Mucosa of gallbladder (tissue), 1 donor: ENCODE data around the gene FOXRED2. TPM values are rescaled to one million over a fixed set of nuclear protein-coding genes. Genes with fewer than 3 reads are reported as not detected.
A peak's percentile ranks its signal among the peaks of the same experiment; 100 is the strongest.
"Not testable (repeated sequence)": the region's sequence is repeated elsewhere in the genome, so short reads cannot be mapped to it uniquely, and the experiment has no call there.

ENCODE experiments used
- DNase-seq: peaks from one replicate; pipeline ENCODE4 v3.0.0-alpha.2; 2020; ENCODE audit warnings: low spot score
- total RNA-seq: library from RNA; stranded (reverse); gene quantifications from one replicate; pipeline ENCODE4 v1.2.1, GENCODE V29; 2021
- donor health status: DM: no; HTN: no; CAD: no.

The FOXRED2 gene
- total RNA-seq, 1 donor from 2014 or later, result 11.3 TPM

DNA sequence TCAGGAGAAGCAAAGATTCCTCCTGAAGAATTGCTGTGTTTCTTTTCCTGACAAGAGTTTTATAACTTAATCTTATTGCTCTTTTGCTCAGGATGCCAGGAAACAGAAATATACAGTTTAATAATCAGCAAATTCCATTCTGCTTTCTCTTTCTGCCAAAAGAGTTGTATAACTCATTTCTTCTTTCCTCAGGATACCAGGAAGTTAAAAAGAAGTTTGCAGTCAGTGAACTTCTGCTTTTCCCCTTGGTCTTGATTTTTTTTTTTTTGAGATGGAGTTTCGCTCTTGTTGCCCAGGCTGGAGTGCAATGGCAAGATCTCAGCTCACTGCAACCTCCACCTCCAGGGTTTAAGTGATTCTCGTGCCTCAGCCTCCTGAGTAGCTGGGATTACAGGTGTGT, 13.1 kb upstream of the FOXRED2 start:
- not testable (repeated sequence) for DNase-seq

GRCh38 chr22:36514766-36515165, 7.9 kb upstream of the FOXRED2 start:
- no peak for DNase-seq

- DNase-seq, result no peak
Observed at GRCh38 chr22:36512991-36513390, 6.2 kb upstream of the FOXRED2 start.

DNA sequence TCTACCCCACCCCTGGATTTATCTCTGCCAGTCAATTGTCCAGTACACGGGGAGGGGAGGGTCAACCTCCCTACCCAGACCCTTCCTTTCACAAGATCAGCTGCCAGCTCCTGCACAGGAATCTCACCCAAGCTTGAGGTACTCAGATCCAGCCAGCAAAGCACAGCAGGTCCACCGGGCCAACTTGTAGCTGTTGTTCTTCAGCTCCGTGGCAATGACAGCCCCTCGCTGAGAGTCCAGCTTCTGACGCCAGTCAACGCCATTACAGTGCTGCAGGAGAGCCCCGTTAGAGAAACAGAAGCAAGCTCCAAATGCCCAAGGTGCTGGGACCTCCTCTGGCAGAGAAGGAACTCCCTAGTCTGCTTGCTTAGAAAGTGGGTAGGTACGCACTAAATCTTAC, 5.5 kb upstream of the FOXRED2 start:
- no peak for DNase-seq

DNA sequence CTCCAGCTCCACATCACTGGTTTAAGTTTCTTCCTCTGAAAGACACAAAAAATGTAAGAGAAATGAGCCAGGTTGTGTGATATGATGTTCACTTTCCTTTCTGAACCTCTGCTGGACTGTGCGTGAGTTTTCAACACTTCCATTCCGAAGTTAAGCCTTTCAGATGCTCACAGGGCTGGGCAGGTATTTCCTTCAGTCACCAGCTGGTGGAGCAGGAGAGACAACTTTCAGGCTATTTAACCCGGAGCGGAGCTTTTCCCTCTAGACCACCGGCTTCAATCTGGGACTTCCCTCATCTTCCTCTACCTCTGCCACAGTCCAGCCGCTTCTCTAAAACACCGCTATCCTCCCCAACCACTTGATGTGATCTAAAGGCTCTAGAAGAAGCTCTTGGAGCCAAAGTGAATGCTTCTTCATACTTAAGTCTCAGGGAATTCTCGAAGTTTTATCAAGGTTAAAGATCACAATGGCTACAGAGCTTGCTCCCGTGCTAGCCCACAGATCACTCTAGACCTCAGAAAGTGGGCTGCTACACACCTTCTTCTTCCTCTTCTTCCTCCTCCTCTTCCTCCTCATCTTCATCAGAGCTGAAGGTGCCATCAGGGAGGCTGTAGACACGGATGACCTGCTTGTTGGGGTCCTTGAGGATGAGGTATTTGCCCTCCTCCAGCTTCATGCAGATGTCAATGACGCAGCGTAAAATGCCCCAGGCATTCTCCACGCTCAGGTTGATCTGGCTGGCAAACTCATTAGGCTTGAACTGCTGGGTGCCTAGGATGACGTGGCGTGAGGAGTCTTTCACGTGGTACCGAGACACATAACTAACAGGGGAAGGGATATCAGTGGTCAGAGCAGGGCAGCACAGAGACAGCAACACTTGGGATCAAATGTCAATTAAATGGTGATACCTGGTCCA, 4.4 kb upstream of the FOXRED2 start:
- DNase-seq, result peak; percentile 35

GRCh38 chr22:36510384-36510783, 3.5 kb upstream of the FOXRED2 start:
- no peak for DNase-seq

DNA sequence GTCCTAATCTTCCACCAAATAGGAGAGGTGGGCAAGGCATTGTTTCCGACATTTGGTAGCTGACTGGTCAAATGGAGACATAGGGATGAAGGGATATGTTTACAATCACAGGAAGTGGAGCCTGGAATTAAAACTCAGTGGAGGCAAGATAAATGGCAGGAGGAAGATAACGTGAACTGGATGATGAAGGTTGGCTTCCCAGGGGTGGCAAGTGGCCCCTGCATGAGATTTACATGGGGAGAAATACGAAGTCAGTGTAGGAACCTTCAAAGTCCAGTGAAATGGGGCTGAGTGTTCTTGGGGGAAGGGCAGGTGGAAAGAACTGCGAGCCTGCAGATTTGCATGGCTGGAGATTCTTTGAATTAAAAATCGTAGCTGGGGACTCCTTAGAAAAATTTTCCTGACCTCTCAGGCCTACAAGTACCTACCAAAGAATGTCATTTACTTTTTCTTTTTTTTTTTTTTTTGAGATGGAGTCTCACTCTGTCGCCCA, 724 bp upstream of the FOXRED2 start:
- no peak for DNase-seq

- no peak for DNase-seq
Observed at GRCh38 chr22:36505998-36506635, 723 bp downstream of the FOXRED2 start.

DNA sequence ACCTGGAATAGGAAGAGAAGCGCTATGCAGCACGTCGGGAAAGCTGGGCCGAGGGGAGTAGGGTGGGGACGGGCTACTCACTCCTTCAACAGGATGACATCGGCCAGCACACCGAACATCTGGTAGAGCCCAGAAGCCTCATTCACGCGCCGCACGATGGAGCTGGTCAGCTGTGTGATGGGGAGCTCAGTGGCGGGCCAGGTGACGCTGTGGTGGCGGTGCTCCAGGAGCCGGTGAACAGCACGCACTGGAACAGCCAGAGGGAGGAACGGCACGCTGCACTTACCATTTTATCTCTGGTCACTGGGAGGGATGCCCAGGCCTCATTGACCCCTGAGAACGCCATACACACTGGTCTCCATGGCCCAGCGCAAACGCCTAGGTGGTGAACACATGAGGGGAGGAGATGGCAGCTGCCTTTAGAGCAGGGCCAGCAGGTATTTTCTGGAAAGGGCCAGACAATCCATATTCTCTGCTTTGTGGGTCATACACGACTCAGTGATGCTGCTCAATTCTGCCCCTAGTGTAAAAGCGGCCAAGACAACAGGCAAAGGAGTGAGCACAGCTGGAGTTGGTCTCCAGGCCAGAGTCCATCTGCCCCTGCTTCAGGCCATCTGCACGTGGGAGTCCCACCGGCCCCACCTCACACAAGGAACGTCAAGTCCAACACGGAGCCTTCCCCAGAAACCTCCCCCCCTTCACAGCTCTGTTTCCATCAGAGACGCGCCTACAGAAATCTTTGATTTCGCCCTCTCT, 8.8 kb downstream of the FOXRED2 start:
- DNase-seq, result no peak

- peak; percentile 40 for DNase-seq
Observed at GRCh38 chr22:36493690-36494110, 13.1 kb downstream of the FOXRED2 start.

DNA sequence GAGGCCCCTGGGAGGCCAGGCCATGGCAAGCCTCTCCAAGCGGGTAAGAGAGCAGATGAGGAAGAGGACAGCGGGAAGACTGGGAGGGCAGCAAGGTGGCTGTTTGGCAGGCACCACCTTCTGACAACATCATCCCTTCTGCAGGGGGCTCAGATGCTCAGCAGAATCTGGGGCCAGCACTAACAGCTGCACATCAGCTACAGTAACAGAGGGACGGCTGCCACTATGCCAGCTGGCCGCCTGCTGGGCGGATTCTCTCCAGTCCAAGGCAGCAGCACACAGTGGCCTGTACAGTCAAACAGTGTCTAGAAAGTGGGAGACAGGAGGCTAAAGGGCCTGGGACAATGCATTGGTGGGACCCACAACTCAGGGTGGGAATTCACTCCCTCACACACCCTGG, 14.7 kb downstream of the FOXRED2 start:
- no peak for DNase-seq

GRCh38 chr22:36491155-36491554, 15.7 kb downstream of the FOXRED2 start:
- DNase-seq, result no peak

DNA sequence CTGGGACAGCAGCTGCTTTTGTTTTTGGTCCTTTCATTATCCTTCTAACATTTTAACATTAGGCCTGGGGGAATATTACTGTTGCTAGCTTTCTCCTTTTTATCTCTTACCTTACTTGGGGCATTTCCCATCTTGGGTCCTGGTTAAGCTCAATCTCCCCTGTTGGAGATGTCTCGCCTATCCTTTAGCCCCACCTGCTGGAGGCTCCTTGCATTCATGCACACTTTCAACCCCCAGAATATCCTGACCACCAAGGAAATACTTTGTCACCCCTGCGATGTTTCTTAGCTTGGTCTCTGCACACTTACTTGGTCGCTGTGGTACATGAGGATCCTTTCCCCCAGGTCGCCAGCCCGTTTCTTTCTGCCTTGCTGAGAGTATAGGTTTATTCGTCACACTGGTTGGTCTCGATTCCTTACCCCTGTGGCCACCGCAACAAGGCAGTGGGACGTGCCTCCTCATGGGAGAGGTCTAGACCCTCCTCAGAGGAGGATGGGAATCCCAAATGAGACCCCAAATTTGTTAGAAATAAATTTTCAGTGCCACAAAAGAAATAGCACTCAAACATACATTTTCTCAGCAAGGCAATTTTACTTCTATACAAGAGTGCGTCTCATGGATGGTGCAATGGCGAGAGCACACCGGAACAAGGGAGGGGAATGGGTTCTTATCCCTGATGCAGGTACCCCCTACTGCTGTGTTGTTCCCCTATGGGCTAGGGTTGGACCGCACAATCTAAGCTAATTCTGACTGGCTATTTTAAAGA, 20.0 kb downstream of the FOXRED2 start:
- DNase-seq, result peak; percentile 44

DNA sequence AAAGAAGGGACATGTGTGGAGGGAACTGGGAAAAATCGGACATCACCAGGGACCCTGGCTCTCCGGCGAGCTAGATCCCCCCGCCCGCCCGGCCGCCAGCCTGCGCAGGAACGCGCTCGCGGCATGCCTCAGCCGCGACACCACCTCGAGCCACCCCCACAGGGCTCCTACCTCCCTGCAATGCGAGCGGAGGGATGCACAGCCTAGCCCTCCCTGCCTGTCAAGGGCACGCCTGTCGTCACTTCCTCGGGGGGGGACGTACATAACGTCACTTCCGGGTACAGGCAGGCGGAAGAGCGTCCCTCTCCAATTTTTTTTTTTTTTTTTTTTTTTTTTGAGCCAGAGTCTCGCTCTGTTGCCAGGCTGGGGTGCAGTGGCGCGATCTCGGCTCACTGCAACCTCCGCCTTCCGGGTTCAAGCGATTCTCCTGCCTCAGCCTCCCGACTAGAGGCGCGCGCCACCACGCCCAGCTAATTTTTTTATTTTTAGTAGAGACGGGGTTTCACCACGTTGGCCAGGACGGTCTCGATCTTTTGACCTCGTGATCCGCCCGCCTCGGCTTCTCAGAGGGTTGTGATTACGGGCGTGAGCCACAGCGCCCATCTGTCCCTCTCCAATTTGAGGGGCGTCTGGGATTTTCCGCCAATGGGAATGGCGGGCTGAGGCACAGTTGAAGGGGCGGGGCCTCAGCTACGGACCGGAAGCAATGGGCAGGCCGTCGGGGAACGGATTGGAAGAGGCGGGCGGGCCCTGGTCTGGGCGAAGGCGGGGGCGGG, 25.3 kb downstream of the FOXRED2 start, which contains the start of gene TXN2:
Gene TXN2 (minus strand): TSS at position 248 of the 776 bp plus-strand sequence. CDS start 803 bp downstream, outside the sequence.
- peak; percentile 96 for DNase-seq

DNA sequence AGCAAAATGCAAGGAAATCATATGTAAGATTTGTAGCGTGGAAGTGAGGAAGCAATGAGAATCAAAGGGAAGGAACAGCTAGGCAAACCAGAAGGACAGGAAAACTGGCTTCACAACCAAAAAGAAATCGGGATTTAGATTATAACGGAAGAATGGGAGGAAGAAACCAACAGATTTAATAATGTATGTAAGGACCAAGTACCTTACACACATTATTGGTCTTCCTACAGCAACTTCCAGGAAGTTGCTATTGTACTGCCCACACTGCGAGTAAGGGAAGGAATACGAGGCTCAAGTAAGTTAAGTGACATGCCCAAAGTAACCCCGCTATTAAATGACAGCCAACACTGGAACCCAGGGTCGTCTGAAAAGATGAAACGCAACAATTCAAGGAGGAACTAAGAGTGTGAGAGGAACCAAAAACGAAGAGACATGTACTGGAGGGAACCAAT, 25.9 kb downstream of the FOXRED2 start:
- DNase-seq, result no peak

- no peak for DNase-seq
Observed at GRCh38 chr22:36478966-36479365, 27.9 kb downstream of the FOXRED2 start.

GRCh38 chr22:36475341-36475740, 31.5 kb downstream of the FOXRED2 start:
- no peak for DNase-seq

DNA sequence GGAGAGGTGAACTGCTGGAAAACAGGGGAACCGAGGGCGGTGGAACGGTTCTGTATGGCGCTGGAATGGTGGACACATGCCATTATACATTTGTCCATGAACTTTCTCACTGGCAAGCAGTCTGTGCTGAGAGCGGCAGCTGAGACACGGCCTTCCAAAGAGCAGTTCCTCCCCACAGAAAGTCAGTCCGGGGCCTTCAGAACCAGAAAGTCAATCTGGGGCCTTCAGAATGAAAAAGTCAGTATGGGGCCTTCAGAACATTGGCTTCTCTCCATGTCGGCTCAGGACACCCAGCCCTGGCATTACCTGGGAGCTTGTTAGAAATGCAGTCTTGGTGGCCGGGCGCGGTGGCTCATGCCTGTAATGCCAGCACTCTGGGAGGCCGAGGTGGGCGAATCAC, 34.2 kb downstream of the FOXRED2 start:
- DNase-seq, result no peak

GRCh38 chr22:36471341-36471821, 35.5 kb downstream of the FOXRED2 start:
- no peak for DNase-seq

DNA sequence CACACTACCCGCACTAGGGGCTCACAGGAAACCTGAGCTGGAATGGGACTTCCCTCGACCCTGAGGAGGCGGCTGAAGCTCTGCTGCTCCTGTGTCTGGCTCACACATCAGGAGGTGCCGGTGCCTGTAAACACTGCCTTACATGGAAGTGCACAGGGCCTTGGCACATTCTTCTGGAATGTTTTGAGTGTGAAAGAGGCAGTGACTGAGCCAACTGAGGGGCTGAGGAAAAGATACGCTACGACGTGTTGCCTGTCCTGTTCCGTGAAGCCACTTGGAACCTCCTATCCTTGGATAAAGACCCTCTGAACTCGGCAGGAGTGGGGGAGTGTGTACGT, 35.9 kb downstream of the FOXRED2 start:
- DNase-seq, result peak; percentile 45
